SK-N-SH (cell line): ENCODE data around the gene SEMA3F. TPM values are rescaled to one million over a fixed set of nuclear protein-coding genes. Genes with fewer than 3 reads are reported as not detected.

ENCODE experiments used
- CTCF ChIA-PET: fragments of 300-600, 350-600 bp; formaldehyde crosslinking; extraction: SDS; loops from one replicate; lab custom pipeline; 2021; lab: Yijun Ruan, JAX
- POLR2A ChIA-PET: fragments of 350-600 bp; sonication (Branson Sonifier 250); formaldehyde crosslinking; extraction: SDS; loops from one replicate; lab custom pipeline; 2020; ENCODE audit warnings: antibody characterized with exemption, inconsistent platforms; lab: Yijun Ruan, JAX
- DNase-seq: peaks from one replicate; pipeline ENCODE4 v3.0.0; 2012
- H2AFZ ChIP-seq: fragments of 200-600 bp; sonication (generic); 2 replicates; pipeline ENCODE4 v1.8.1; 2016; ENCODE audit warnings: antibody characterized with exemption, mild to moderate bottlenecking, low read depth
- H3F3A ChIP-seq: fragments of 200-600 bp; sonication (generic); replicated peaks from 2 replicates; pipeline ENCODE3; 2016; ENCODE audit warnings: antibody characterized with exemption, mild to moderate bottlenecking; ENCODE audit not compliant: insufficient read depth
- H3K27ac ChIP-seq, 2 experiments: fragments of 200-500 bp in 1 of 2; fragments of 200-600 bp in 1 of 2; sonication (Bioruptor generic) in 1 of 2; sonication (generic), shearing (Covaris generic) in 1 of 2; 2 replicates each; pipeline versions ENCODE4 v1.5.1 to v1.6.1; 2014 to 2016; ENCODE audit warnings: low read depth in 2 of 2, inconsistent platforms in 1 of 2, low read length in 1 of 2, mild to moderate bottlenecking in 1 of 2, mixed read lengths in 1 of 2
- H3K27me3 ChIP-seq: fragments of 200-600 bp; sonication (generic), shearing (Covaris generic); 2 replicates; pipeline ENCODE4 v1.6.1; 2016; ENCODE audit warnings: mixed run types; ENCODE audit not compliant: insufficient read depth
- H3K36me3 ChIP-seq, 2 experiments: fragments of 200-500 bp in 1 of 2; fragments of 200-600 bp in 1 of 2; sonication (Bioruptor generic) in 1 of 2; sonication (generic) in 1 of 2; replicated peaks in 1 of 2; 2 replicates each; pipeline versions ENCODE3 to v1.5.1; 2014 to 2016; ENCODE audit warnings: low read length in 1 of 2, mild to moderate bottlenecking in 1 of 2; ENCODE audit not compliant: insufficient read depth in 2 of 2, control insufficient read depth in 1 of 2
- H3K4me1 ChIP-seq, 2 experiments: fragments of 200-500 bp in 1 of 2; fragments of 200-600 bp in 1 of 2; sonication (Bioruptor generic) in 1 of 2; sonication (generic), shearing (Covaris generic) in 1 of 2; 2 replicates each; pipeline versions ENCODE4 v1.5.1 to v1.6.1; 2014 to 2016; ENCODE audit warnings: low read depth in 1 of 2, low read length in 1 of 2, mixed run types in 1 of 2; ENCODE audit not compliant: insufficient read depth in 2 of 2, control insufficient read depth in 1 of 2
- H3K4me2 ChIP-seq: fragments of 200-600 bp; sonication (generic), shearing (Covaris generic); 2 replicates; pipeline ENCODE4 v1.6.1; 2017; ENCODE audit warnings: mixed run types
- H3K4me3 ChIP-seq, 2 experiments: fragments of 200-500 bp in 1 of 2; fragments of 200-600 bp in 1 of 2; sonication (Bioruptor generic) in 1 of 2; sonication (generic), shearing (Covaris generic) in 1 of 2; 2 replicates each; pipeline versions ENCODE4 v1.5.1 to v1.8.1; 2014 to 2016; ENCODE audit warnings: low read depth in 2 of 2, inconsistent platforms in 1 of 2, low read length in 1 of 2, mild to moderate bottlenecking in 1 of 2, mixed read lengths in 1 of 2, moderate library complexity in 1 of 2
- H3K79me2 ChIP-seq: fragments of 200-600 bp; sonication (generic); 2 replicates; pipeline ENCODE4 v1.8.1; 2017; ENCODE audit warnings: mild to moderate bottlenecking; ENCODE audit not compliant: insufficient read depth
- H3K9ac ChIP-seq: fragments of 200-600 bp; sonication (generic); 2 replicates; pipeline ENCODE4 v1.6.1; 2017; ENCODE audit warnings: mixed run types
- H3K9me2 ChIP-seq: fragments of 200-600 bp; sonication (generic); 2 replicates; pipeline ENCODE4 v1.6.1; 2017; ENCODE audit warnings: mixed run types
- H3K9me3 ChIP-seq: fragments of 200-600 bp; sonication (generic); 2 replicates; pipeline ENCODE4 v1.6.1; 2017; ENCODE audit warnings: mixed run types, mild to moderate bottlenecking, moderate library complexity
- H4K20me1 ChIP-seq: fragments of 200-600 bp; sonication (generic); 2 replicates; pipeline ENCODE4 v1.6.1; 2017; ENCODE audit warnings: mild to moderate bottlenecking, mixed run types; ENCODE audit not compliant: insufficient read depth
- ELF1 ChIP-seq: IDR thresholded peaks from 2 replicates; pipeline ENCODE4 v1.4.0; 2012
- GABPA ChIP-seq: IDR thresholded peaks from 2 replicates; pipeline ENCODE4 v1.4.0; 2012; ENCODE audit warnings: low read depth, mild to moderate bottlenecking
- MEF2A ChIP-seq: IDR thresholded peaks from 2 replicates; pipeline ENCODE4 v1.4.0; 2012; ENCODE audit warnings: low read depth, borderline replicate concordance
- MXI1 ChIP-seq: IDR thresholded peaks from 2 replicates; pipeline ENCODE4 v1.6.1; 2012; ENCODE audit warnings: mild to moderate bottlenecking, low read depth, low read length, improper control_type of control experiment
- RAD21 ChIP-seq: IDR thresholded peaks from 2 replicates; pipeline ENCODE4 v1.6.1; 2012; ENCODE audit warnings: mild to moderate bottlenecking, low read length
- RCOR1 ChIP-seq: fragments of 150-350 bp; IDR thresholded peaks from 2 replicates; pipeline ENCODE4 v1.6.1; 2017; ENCODE audit warnings: antibody characterized with exemption, low read length
- RFX5 ChIP-seq: IDR thresholded peaks from 2 replicates; pipeline ENCODE4 v1.6.1; 2012; ENCODE audit warnings: mild to moderate bottlenecking, improper control_type of control experiment, low read length
- SIN3A ChIP-seq: IDR thresholded peaks from 2 replicates; pipeline ENCODE4 v1.6.1; 2012; ENCODE audit warnings: low read depth, mild to moderate bottlenecking, low read length, moderate library complexity, borderline replicate concordance
- TCF12 ChIP-seq: IDR thresholded peaks from 2 replicates; pipeline ENCODE4 v1.4.0; 2012
- WGBS: methylation state at CpG from one replicate; pipeline ENCODE4 v1.1.6; 2017; ENCODE audit warnings: low lambda C conversion rate; 5-methylcytosine and 5-hydroxymethylcytosine counted together
- polyA plus RNA-seq, 3 experiments: library from polyadenylated mRNA; depleted of rRNA; stranded (reverse); fragments of >200 nt; gene quantifications; 2 replicates each; pipeline ENCODE4 v1.2.3, GENCODE V29; 2012
- TF ChIP-seq, protein P1 (sequence below): fragments of 200-600 bp; sonication (generic); IDR thresholded peaks from 2 replicates; pipeline ENCODE4 v1.6.1; 2017; ENCODE audit warnings: antibody characterized with exemption, mild to moderate bottlenecking, moderate library complexity
- TF ChIP-seq, protein P2 (sequence below): IDR thresholded peaks from 2 replicates; pipeline ENCODE4 v1.6.1; 2012; ENCODE audit warnings: mild to moderate bottlenecking, low read depth, low read length, moderate library complexity
- TF ChIP-seq, protein P3 (sequence below): fragments of 150-350 bp; IDR thresholded peaks from 2 replicates; pipeline ENCODE4 v1.6.1; 2016; ENCODE audit warnings: mild to moderate bottlenecking, low read depth, low read length
- TF ChIP-seq, protein P4 (sequence below): IDR thresholded peaks from 2 replicates; pipeline ENCODE4 v1.4.0; 2012; ENCODE audit warnings: low read depth, borderline replicate concordance

The SEMA3F gene
- polyA plus RNA-seq, 1 of the 3 experiments (the other 2 are of a cell fraction): 30.4 TPM

DNA sequence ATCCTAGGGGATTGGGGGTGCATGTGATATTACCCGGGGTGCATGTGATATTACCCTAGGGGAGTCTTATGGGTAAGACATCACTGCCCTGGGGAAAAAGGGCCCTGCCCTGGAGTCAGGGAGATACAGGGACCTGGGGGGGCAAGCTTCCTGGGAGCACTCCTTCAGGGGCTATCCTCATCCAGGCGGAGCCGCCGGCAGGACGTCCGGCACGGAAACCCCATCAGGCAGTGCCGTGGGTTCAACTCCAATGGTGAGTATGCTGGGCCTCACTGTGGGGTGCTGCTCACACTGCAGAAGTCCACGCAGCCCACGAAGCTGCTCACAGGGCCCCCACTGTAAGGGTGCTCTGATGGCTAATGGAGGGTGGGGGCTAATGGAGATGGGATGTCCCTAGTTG lies 31.0 kb downstream of the SEMA3F start:
- peaks cover 0 to 13% of the 10 kb centered on the region in 2 experiments; a peak in 1 of 4 replicates for H3K4me1 ChIP-seq
- H3K9ac ChIP-seq: no peak overlapping the region
- TF ChIP-seq RCOR1 (no peak), RFX5 (no peak), ELF1 (no peak), MXI1 (no peak), TCF12 (no peak)
- TF ChIP-seq, protein P1, sequence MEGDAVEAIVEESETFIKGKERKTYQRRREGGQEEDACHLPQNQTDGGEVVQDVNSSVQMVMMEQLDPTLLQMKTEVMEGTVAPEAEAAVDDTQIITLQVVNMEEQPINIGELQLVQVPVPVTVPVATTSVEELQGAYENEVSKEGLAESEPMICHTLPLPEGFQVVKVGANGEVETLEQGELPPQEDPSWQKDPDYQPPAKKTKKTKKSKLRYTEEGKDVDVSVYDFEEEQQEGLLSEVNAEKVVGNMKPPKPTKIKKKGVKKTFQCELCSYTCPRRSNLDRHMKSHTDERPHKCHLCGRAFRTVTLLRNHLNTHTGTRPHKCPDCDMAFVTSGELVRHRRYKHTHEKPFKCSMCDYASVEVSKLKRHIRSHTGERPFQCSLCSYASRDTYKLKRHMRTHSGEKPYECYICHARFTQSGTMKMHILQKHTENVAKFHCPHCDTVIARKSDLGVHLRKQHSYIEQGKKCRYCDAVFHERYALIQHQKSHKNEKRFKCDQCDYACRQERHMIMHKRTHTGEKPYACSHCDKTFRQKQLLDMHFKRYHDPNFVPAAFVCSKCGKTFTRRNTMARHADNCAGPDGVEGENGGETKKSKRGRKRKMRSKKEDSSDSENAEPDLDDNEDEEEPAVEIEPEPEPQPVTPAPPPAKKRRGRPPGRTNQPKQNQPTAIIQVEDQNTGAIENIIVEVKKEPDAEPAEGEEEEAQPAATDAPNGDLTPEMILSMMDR: no peak
- TF ChIP-seq, protein P2, sequence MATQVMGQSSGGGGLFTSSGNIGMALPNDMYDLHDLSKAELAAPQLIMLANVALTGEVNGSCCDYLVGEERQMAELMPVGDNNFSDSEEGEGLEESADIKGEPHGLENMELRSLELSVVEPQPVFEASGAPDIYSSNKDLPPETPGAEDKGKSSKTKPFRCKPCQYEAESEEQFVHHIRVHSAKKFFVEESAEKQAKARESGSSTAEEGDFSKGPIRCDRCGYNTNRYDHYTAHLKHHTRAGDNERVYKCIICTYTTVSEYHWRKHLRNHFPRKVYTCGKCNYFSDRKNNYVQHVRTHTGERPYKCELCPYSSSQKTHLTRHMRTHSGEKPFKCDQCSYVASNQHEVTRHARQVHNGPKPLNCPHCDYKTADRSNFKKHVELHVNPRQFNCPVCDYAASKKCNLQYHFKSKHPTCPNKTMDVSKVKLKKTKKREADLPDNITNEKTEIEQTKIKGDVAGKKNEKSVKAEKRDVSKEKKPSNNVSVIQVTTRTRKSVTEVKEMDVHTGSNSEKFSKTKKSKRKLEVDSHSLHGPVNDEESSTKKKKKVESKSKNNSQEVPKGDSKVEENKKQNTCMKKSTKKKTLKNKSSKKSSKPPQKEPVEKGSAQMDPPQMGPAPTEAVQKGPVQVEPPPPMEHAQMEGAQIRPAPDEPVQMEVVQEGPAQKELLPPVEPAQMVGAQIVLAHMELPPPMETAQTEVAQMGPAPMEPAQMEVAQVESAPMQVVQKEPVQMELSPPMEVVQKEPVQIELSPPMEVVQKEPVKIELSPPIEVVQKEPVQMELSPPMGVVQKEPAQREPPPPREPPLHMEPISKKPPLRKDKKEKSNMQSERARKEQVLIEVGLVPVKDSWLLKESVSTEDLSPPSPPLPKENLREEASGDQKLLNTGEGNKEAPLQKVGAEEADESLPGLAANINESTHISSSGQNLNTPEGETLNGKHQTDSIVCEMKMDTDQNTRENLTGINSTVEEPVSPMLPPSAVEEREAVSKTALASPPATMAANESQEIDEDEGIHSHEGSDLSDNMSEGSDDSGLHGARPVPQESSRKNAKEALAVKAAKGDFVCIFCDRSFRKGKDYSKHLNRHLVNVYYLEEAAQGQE: no peak
- TF ChIP-seq, protein P3, sequence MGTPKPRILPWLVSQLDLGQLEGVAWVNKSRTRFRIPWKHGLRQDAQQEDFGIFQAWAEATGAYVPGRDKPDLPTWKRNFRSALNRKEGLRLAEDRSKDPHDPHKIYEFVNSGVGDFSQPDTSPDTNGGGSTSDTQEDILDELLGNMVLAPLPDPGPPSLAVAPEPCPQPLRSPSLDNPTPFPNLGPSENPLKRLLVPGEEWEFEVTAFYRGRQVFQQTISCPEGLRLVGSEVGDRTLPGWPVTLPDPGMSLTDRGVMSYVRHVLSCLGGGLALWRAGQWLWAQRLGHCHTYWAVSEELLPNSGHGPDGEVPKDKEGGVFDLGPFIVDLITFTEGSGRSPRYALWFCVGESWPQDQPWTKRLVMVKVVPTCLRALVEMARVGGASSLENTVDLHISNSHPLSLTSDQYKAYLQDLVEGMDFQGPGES: no peak
- TF ChIP-seq, all 33 proteins: peak for 0
- POLR2A ChIA-PET: no interaction called here
- no peaks in the 10 kb centered on the region for H3K27me3 ChIP-seq
- no peaks in the 10 kb centered on the region for H3F3A ChIP-seq
- no peak overlapping the region for H3K4me2 ChIP-seq
- H3K4me3 ChIP-seq: no peak overlapping the region
- no peak for DNase-seq
- H3K9me3 ChIP-seq: no peaks in the 10 kb centered on the region
- no peak overlapping the region for H3K27ac ChIP-seq
- H3K36me3 ChIP-seq: peaks cover 0 to 4% of the 10 kb centered on the region in 2 experiments
- no peak overlapping the region for H2AFZ ChIP-seq
- WGBS: 100% methylated on average over 1 of the region's 10 CpGs
- CTCF ChIA-PET: interaction anchor here (0.7 to 23.1 kb wide), 4 partner anchors 9 to 86 kb away, joined by 4 to 1375 read pairs (median 351); partner anchors contain the start of genes GNAI2 and SLC38A3
- H3K79me2 ChIP-seq: no peaks in the 10 kb centered on the region
- no peaks in the 10 kb centered on the region for H4K20me1 ChIP-seq
- H3K9me2 ChIP-seq: no peaks in the 10 kb centered on the region

GRCh38 chr3:50187750-50188149 lies 32.6 kb downstream of the SEMA3F start:
- Histone ChIP-seq H3K9me3 (no peaks in the 10 kb centered on the region), H3K4me1 (peaks cover 0 to 2% of the 10 kb centered on the region in 2 experiments; a peak in 1 of 4 replicates), H3K9ac (no peak overlapping the region), H3K4me2 (no peak overlapping the region), H3K36me3 (peaks cover 0 to 3% of the 10 kb centered on the region in 2 experiments), H2AFZ (no peak overlapping the region), H3K9me2 (no peaks in the 10 kb centered on the region), H3K79me2 (no peaks in the 10 kb centered on the region), H4K20me1 (no peaks in the 10 kb centered on the region), H3F3A (no peaks in the 10 kb centered on the region), H3K4me3 (no peak overlapping the region), H3K27me3 (peaks cover 1% of the 10 kb centered on the region), H3K27ac (no peak overlapping the region)
- POLR2A ChIA-PET: interaction anchor here (4.0 kb wide), 1 partner anchor 66 kb away, joined by 21 read pairs; no protein-coding TSS in a partner anchor
- DNase-seq: no peak
- CTCF ChIA-PET: interaction anchor here (2.2 to 23.1 kb wide), 6 partner anchors 7 to 87 kb away, joined by 8 to 1375 read pairs (median 112); partner anchors contain the start of genes GNAI2, LSMEM2, SEMA3B and SLC38A3
- WGBS: 96% methylated on average over 16 of the region's 19 CpGs
- TF ChIP-seq TCF12: no peak
- no peak for TF ChIP-seq RCOR1
- no peak for TF ChIP-seq SIN3A
- TF ChIP-seq MEF2A: no peak
- TF ChIP-seq RAD21: no peak
- TF ChIP-seq, protein P3: no peak
- TF ChIP-seq GABPA: no peak
- TF ChIP-seq, protein P4, sequence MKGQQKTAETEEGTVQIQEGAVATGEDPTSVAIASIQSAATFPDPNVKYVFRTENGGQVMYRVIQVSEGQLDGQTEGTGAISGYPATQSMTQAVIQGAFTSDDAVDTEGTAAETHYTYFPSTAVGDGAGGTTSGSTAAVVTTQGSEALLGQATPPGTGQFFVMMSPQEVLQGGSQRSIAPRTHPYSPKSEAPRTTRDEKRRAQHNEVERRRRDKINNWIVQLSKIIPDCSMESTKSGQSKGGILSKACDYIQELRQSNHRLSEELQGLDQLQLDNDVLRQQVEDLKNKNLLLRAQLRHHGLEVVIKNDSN: no peak
- TF ChIP-seq, protein P2: no peak
